ENCODE data around the gene ARHGEF11. TPM values are rescaled to one million over a fixed set of nuclear protein-coding genes. Genes with fewer than 3 reads are reported as not detected.

The ARHGEF11 gene
- total and polyA plus RNA-seq, 8 donors: 9.1 to 21.0 (median 12.3) TPM

- H3K4me1 ChIP-seq: no peaks in the 10 kb centered on the region
- ATAC-seq (no peak), DNase-seq (peak in 1 of 6 donors; percentile 6), FAIRE-seq (no peak)
- no peak overlapping the region for H3K4me3 ChIP-seq
- no peak for TF ChIP-seq CTCF (IDR thresholded peaks at IDR 0.05)
- H3K36me3 ChIP-seq: no peaks in the 10 kb centered on the region
- 48 to 58% methylated on average over 13 of the region's 13 CpGs for WGBS, 2 donors
- H3K27me3 ChIP-seq: no peaks in the 10 kb centered on the region
- no peak overlapping the region for H3K27ac ChIP-seq
- H3K9me3 ChIP-seq: no peaks in the 10 kb centered on the region
- intact Hi-C loops (cut with DNase I): no loop called here
These were observed 159.6 kb downstream of the ARHGEF11 start for GRCh38 chr1:156885880-156886355.

- Histone ChIP-seq H3K4me3 (no peak overlapping the region), H3K36me3 (no peaks in the 10 kb centered on the region), H3K27ac (no peak overlapping the region), H3K27me3 (no peaks in the 10 kb centered on the region), H3K4me1 (no peaks in the 10 kb centered on the region), H3K9me3 (no peaks in the 10 kb centered on the region)
- WGBS, 2 donors: 36 to 47% methylated on average over 1 of the region's 1 CpG
- no peak for DNase-seq
- TF ChIP-seq CTCF (IDR thresholded peaks at IDR 0.05): no peak
- intact Hi-C loops (cut with DNase I): no loop called here
- FAIRE-seq: no peak
- ATAC-seq: no peak
These were observed 160.2 kb downstream of the ARHGEF11 start for GRCh38 chr1:156885314-156885713.

Small RNA genes within 50 kb of the gene (microRNA-seq; reads per million reads assigned to microRNA genes)
- 0.39 to 0.59 reads per million in 2 donors for gene MIR765

Other genes with a start within 250 kb of the ARHGEF11 start
- gene SH2D2A, start 228.9 kb downstream of the ARHGEF11 start, total RNA-seq: 1 to 10 TPM in 2 of 6 donors, under 1 TPM in 4; 0.16 to 1.5 (median 0.71) TPM
- 1 to 10 TPM in 1 of 2 donors, under 1 TPM in 1; 0.40 to 1.3 TPM for gene SH2D2A, start 228.9 kb downstream of the ARHGEF11 start, polyA plus RNA-seq
- gene INSRR, start 186.6 kb downstream of the ARHGEF11 start, total RNA-seq: under 1 TPM; 0.03 to 0.47 (median 0.09) TPM
- under 1 TPM; 0.94 to 0.99 TPM for gene INSRR, start 186.6 kb downstream of the ARHGEF11 start, polyA plus RNA-seq
- gene NTRK1, start 184.9 kb downstream of the ARHGEF11 start, total RNA-seq: under 1 TPM; 0.20 to 0.79 (median 0.35) TPM
- gene NTRK1, start 184.9 kb downstream of the ARHGEF11 start, polyA plus RNA-seq: 1 to 10 TPM in 1 of 2 donors, under 1 TPM in 1; 0.99 to 1.1 TPM
- 1 to 10 TPM; 1.7 to 5.6 (median 2.8) TPM for gene PEAR1, start 152.0 kb downstream of the ARHGEF11 start, total RNA-seq
- 1 to 10 TPM; 6.6 to 7.1 TPM for gene PEAR1, start 152.0 kb downstream of the ARHGEF11 start, polyA plus RNA-seq
- not detected for gene LRRC71, start 125.1 kb downstream of the ARHGEF11 start, total RNA-seq
- gene LRRC71, start 125.1 kb downstream of the ARHGEF11 start, polyA plus RNA-seq: under 1 TPM; 0.30 to 0.59 TPM
- not detected for gene ETV3L, start 54.1 kb upstream of the ARHGEF11 start, total RNA-seq
- gene ETV3L, start 54.1 kb upstream of the ARHGEF11 start, polyA plus RNA-seq: under 1 TPM in 1 of 2 donors, not detected in 1; 0.14 TPM
- gene ETV3, start 92.7 kb upstream of the ARHGEF11 start, total RNA-seq: 10 to 100 TPM in 1 of 6 donors, 1 to 10 TPM in 5; 6.4 to 12.9 (median 8.3) TPM
- 1 to 10 TPM; 2.9 to 3.5 TPM for gene ETV3, start 92.7 kb upstream of the ARHGEF11 start, polyA plus RNA-seq

Data from pancreas (tissue), 10 donors.